ENCODE measurements around the gene RPH3AL.

- TF ChIP-seq TCF12 (IDR thresholded peaks at IDR 0.05; ENCODE audit: low read depth) (no peak), YY1 (IDR thresholded peaks at IDR 0.05; ENCODE audit: low read depth) (no peak), FOXM1 (IDR thresholded peaks at IDR 0.05; ENCODE audit: borderline replicate concordance, low read depth) (no peak), ZBTB7A (IDR thresholded peaks at IDR 0.05; ENCODE audit: low read depth) (no peak), REST (IDR thresholded peaks at IDR 0.05; ENCODE audit: low read depth) (no peak), EP300 (IDR thresholded peaks at IDR 0.05; ENCODE audit: borderline replicate concordance) (no peak), RAD21 (IDR thresholded peaks at IDR 0.05; ENCODE audit: low read depth) (no peak), CEBPB (IDR thresholded peaks at IDR 0.05) (no peak), USF1 (IDR thresholded peaks at IDR 0.05) (no peak), MAX (IDR thresholded peaks at IDR 0.05) (no peak)
Observed at GRCh38 chr17:246226-246625, 106.4 kb downstream of the RPH3AL start.

Data from Ishikawa (cell line).